K562 (cell line): ENCODE results near the gene ETS2. TPM values are rescaled to one million over a fixed set of nuclear protein-coding genes. Genes with fewer than 3 reads are reported as not detected.

ENCODE experiments used
- ATAC-seq: fragments of 200-7000 bp; cut with Tn5 transposase; 3 replicates; pipeline ENCODE4 v1.9.1; 2020; ENCODE audit warnings: moderate library complexity
- BruUV-seq: library from RNA; stranded (reverse); fragments of 400-500 nt; replicated peaks from 2 replicates; lab custom pipeline; 2021; lab: Mats Ljungman, UMichigan
- CTCF ChIA-PET: fragments of 300-600 bp; formaldehyde crosslinking; extraction: SDS; loops from one replicate; lab custom pipeline; 2021; ENCODE audit warnings: low intra/inter-chr PET ratio; lab: Yijun Ruan, JAX
- POLR2A ChIA-PET: fragments of 300-600, 350-650 bp; sonication (Branson Sonifier 250); formaldehyde crosslinking; extraction: SDS; loops from one replicate; lab custom pipeline; 2021; ENCODE audit warnings: antibody characterized with exemption, inconsistent platforms; lab: Yijun Ruan, JAX
- DNase-seq, 4 experiments: peaks; one replicate each; pipeline versions ENCODE4 v3.0.0 to v3.0.0-alpha.2; 2011 to 2018; ENCODE audit warnings: low spot score in 3 of 4, mixed read lengths in 3 of 4; ENCODE audit errors: extremely low read depth in 1 of 4
- FAIRE-seq: peaks from 2 replicates; lab custom pipeline; 2011; peaks lifted over from hg19 to GRCh38; lab: Jason Lieb, UNC
- H2AFZ ChIP-seq: 2 replicates; pipeline ENCODE4 v1.6.0; 2011; ENCODE audit warnings: low read depth, low read length, control low read depth, inconsistent platforms
- H3K27ac ChIP-seq: fragments of 200-600 bp; 3 replicates; pipeline ENCODE4 v1.8.0; 2011; ENCODE audit warnings: low read depth, mild to moderate bottlenecking, control low read depth, inconsistent platforms, low read length, moderate library complexity, mixed read lengths; ENCODE audit errors: extremely low read depth
- H3K27me3 ChIP-seq, 2 experiments: fragments of 300-600 bp in 1 of 2; 2 replicates in 1 of 2; 3 replicates in 1 of 2; pipeline versions ENCODE4 v1.6.0 to v1.8.0; 2011; ENCODE audit warnings: inconsistent platforms in 2 of 2, low read length in 2 of 2, mild to moderate bottlenecking in 1 of 2, mixed read lengths in 1 of 2, moderate library complexity in 1 of 2; ENCODE audit not compliant: control insufficient read depth in 2 of 2, insufficient read depth in 2 of 2
- H3K36me3 ChIP-seq: fragments of 300-600 bp; 3 replicates; pipeline ENCODE4 v1.8.0; 2011; ENCODE audit warnings: mild to moderate bottlenecking, low read length, inconsistent platforms; ENCODE audit not compliant: control insufficient read depth, insufficient read depth
- H3K4me1 ChIP-seq, 2 experiments: fragments of 200-600 bp in 1 of 2; replicated peaks in 1 of 2; 2 replicates in 1 of 2; 3 replicates in 1 of 2; pipeline versions ENCODE4 v1.5.1 to v1.8.0; 2011; ENCODE audit warnings: inconsistent platforms in 2 of 2, low read length in 2 of 2, mild to moderate bottlenecking in 1 of 2, mixed read lengths in 1 of 2, moderate library complexity in 1 of 2; ENCODE audit not compliant: control insufficient read depth in 2 of 2, insufficient read depth in 2 of 2
- H3K4me2 ChIP-seq: 2 replicates; pipeline ENCODE4 v1.6.1; 2011; ENCODE audit warnings: low read length, control low read depth, inconsistent platforms, mixed read lengths; ENCODE audit not compliant: insufficient read depth
- H3K4me3 ChIP-seq: fragments of 200-600 bp; sonication (generic), shearing (Covaris generic); 2 replicates; pipeline ENCODE4 v1.5.1; 2016; ENCODE audit warnings: control low read depth, inconsistent platforms
- H3K79me2 ChIP-seq: fragments of 200-600 bp; 3 replicates; pipeline ENCODE4 v1.8.0; 2011; ENCODE audit warnings: low read length, inconsistent platforms; ENCODE audit not compliant: control insufficient read depth, insufficient read depth
- H3K9ac ChIP-seq, 2 experiments: 2 replicates each; pipeline versions ENCODE4 v1.6.0 to v1.6.1; 2011; ENCODE audit warnings: low read depth in 2 of 2, low read length in 2 of 2, control low read depth in 1 of 2, inconsistent platforms in 1 of 2, mild to moderate bottlenecking in 1 of 2, mixed read lengths in 1 of 2; ENCODE audit not compliant: insufficient read depth in 1 of 2
- H3K9me1 ChIP-seq: one replicate; pipeline ENCODE4 v1.6.0; 2011; ENCODE audit warnings: inconsistent platforms, mild to moderate bottlenecking, low read length, moderate library complexity; ENCODE audit not compliant: control insufficient read depth, insufficient read depth
- H3K9me3 ChIP-seq: replicated peaks from 2 replicates; pipeline ENCODE4 v1.5.1; 2011; ENCODE audit warnings: low read depth, low read length, inconsistent platforms; ENCODE audit not compliant: control insufficient read depth, insufficient read depth
- H4K20me1 ChIP-seq: replicated peaks from 2 replicates; pipeline ENCODE4 v1.6.1; 2011; ENCODE audit warnings: low read length, inconsistent platforms, mixed read lengths; ENCODE audit not compliant: control insufficient read depth, insufficient read depth
- CBFA2T2 ChIP-seq: fragments of 450-650 bp; conservative IDR thresholded peaks from 2 replicates; pipeline ENCODE4 v1.6.1; 2017; ENCODE audit warnings: mild to moderate bottlenecking
- NONO ChIP-seq, 2 experiments: fragments of 200-400 bp in 1 of 2; fragments of 450-650 bp in 1 of 2; formaldehyde crosslinking in 1 of 2; IDR thresholded peaks; 2 replicates each; pipeline ENCODE4 v1.6.1; 2017; ENCODE audit warnings: low read depth in 2 of 2, mild to moderate bottlenecking in 2 of 2, moderate library complexity in 2 of 2, low read length in 1 of 2
- POLR2B ChIP-seq: fragments of 450-650 bp; IDR thresholded peaks from 2 replicates; pipeline ENCODE4 v1.6.1; 2018; ENCODE audit warnings: low read depth; ENCODE audit not compliant: partially characterized antibody
- PRPF4 ChIP-seq: fragments of 200-400 bp; formaldehyde crosslinking; IDR thresholded peaks from one replicate; pipeline ENCODE4 v1.6.1; 2017; ENCODE audit warnings: low read length, low read depth, mild to moderate bottlenecking; ENCODE audit not compliant: insufficient read depth, poor library complexity, severe bottlenecking
- RAD51 ChIP-seq: fragments of 450-650 bp; IDR thresholded peaks from 2 replicates; pipeline ENCODE4 v1.7.1; 2016; ENCODE audit warnings: low read depth, mild to moderate bottlenecking, borderline replicate concordance
- RNF2 ChIP-seq: sonication (generic); IDR thresholded peaks from 2 replicates; pipeline ENCODE4 v1.6.1; 2016
- STAG1 ChIP-seq: sonication (generic); formaldehyde crosslinking; IDR thresholded peaks from 2 replicates; pipeline ENCODE4 v1.5.0; 2020; ENCODE audit warnings: missing genetic modification reagents, borderline replicate concordance
- ZNF224 ChIP-seq: sonication (generic); formaldehyde crosslinking; IDR thresholded peaks from 2 replicates; pipeline ENCODE4 v1.8.0; 2022; ENCODE audit warnings: mild to moderate bottlenecking, missing genetic modification reagents
- WGBS: fragments of 100-300 bp; shearing (Covaris generic); methylation state at CpG from one replicate; pipeline ENCODE4 v1.1.6; 2016; ENCODE audit warnings: low coverage, mixed read lengths; ENCODE audit not compliant: insufficient coverage; ENCODE audit errors: missing lambda C conversion rate; 5-methylcytosine and 5-hydroxymethylcytosine counted together
- in situ Hi-C: fragments of 300-500 bp; cut with MboI; formaldehyde crosslinking; loops from 4 replicates; pipeline ENCODE4 v1.15.0; 2018; ENCODE audit warnings: inconsistent platforms, mixed read lengths
- intact Hi-C: fragments of 100-400 bp; cut with micrococcal nuclease; formaldehyde crosslinking; loops from 2 replicates; pipeline ENCODE4 v1.14.2; 2022
- polyA plus RNA-seq, 8 experiments: library from polyadenylated mRNA; depleted of rRNA in 4 of 8; stranded (reverse) in 5 of 8; unstranded in 3 of 8; fragments of >200 nt; fragmentation: Nextera tagmentation in 2 of 8; fragmentation: Illumina TruSeq in 1 of 8; extraction: Ambion mirVana in 2 of 8; extraction: Trizol in 1 of 8; gene quantifications; 2 replicates each; pipeline versions ENCODE4 v1.2.1 to v1.2.3, GENCODE V29; 2011 to 2014; ENCODE audit warnings: inconsistent platforms in 1 of 8, missing spikeins in 1 of 8
- total RNA-seq, 7 experiments: library from RNA; depleted of rRNA in 6 of 7; stranded (reverse); fragments of >200 nt in 6 of 7; fragmentation: Illumina TruSeq in 2 of 7; extraction: Trizol in 2 of 7; gene quantifications; 2 replicates each; pipeline versions ENCODE4 v1.2.1 to v1.2.3, GENCODE V29; 2011 to 2021; ENCODE audit warnings: low replicate concordance in 1 of 7
- TF ChIP-seq, protein P1 (sequence below): fragments of 450-650 bp; IDR thresholded peaks from 2 replicates; pipeline ENCODE4 v1.6.1; 2016; ENCODE audit warnings: mild to moderate bottlenecking, moderate library complexity

The ETS2 gene
- total and polyA plus RNA-seq, 9 of the 15 experiments (the other 6 are each of a cell fraction or from before 2014, with no cell fraction given): 1.7 to 24.4 (median 12.2) TPM

DNA sequence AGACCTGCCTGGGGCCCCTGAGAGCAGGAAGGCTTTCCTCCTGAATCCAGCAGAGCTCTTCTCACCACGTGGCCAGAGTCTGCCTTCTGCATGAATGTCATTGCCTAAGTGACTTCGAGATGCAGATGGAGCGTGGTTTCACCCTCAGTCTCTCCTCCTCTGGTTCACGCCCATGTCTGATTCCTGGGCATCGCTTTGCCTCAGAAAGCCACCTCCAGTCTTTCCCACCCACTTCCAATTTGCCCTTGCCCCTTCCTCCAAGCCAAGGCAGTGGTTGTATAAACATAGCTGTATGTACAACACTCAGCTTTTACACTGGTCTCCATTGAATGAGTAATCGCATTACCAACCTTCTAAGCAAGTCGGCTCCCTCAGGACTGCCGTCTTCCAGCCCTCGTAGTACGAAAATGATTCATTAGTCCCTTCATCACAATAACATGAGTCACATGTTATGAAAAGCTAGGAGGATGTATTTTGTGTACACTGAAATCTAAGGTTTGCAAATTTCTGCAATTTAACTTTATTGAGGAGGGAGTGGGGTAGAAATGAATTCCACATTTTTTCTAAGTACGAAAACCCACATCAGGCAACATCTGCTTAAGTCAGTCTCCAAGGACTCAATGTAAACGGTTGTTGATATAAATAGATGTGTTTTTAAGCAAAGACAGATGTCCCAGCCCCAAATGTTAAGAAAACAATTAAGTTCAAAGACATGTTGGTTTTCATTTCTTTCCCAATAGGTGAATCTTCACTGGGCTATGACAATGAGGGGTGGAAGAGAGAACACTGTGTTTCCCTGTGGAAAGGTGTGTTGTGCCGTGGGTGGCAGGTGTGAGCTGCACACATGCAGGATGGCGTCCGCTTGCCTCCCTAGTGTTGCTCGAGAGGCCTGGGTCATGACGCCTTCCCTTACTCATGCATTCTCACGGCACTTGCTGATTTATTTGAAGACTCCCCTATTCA, 32.3 kb upstream of the ETS2 start:
- no peaks in the 10 kb centered on the region for H3K79me2 ChIP-seq
- 4% methylated on average over 18 of the region's 18 CpGs for WGBS
- CTCF ChIA-PET: no interaction called here
- TF ChIP-seq PRPF4: no peak
- no peak for TF ChIP-seq ZNF224 (CRISPR knock-in tag)
- no peak for TF ChIP-seq STAG1 (CRISPR knock-in tag)
- no peak for TF ChIP-seq RAD51
- TF ChIP-seq RNF2: 0 out of 2 replicates have a peak, but pooled peaks have one; percentile 22
- TF ChIP-seq, protein P1, sequence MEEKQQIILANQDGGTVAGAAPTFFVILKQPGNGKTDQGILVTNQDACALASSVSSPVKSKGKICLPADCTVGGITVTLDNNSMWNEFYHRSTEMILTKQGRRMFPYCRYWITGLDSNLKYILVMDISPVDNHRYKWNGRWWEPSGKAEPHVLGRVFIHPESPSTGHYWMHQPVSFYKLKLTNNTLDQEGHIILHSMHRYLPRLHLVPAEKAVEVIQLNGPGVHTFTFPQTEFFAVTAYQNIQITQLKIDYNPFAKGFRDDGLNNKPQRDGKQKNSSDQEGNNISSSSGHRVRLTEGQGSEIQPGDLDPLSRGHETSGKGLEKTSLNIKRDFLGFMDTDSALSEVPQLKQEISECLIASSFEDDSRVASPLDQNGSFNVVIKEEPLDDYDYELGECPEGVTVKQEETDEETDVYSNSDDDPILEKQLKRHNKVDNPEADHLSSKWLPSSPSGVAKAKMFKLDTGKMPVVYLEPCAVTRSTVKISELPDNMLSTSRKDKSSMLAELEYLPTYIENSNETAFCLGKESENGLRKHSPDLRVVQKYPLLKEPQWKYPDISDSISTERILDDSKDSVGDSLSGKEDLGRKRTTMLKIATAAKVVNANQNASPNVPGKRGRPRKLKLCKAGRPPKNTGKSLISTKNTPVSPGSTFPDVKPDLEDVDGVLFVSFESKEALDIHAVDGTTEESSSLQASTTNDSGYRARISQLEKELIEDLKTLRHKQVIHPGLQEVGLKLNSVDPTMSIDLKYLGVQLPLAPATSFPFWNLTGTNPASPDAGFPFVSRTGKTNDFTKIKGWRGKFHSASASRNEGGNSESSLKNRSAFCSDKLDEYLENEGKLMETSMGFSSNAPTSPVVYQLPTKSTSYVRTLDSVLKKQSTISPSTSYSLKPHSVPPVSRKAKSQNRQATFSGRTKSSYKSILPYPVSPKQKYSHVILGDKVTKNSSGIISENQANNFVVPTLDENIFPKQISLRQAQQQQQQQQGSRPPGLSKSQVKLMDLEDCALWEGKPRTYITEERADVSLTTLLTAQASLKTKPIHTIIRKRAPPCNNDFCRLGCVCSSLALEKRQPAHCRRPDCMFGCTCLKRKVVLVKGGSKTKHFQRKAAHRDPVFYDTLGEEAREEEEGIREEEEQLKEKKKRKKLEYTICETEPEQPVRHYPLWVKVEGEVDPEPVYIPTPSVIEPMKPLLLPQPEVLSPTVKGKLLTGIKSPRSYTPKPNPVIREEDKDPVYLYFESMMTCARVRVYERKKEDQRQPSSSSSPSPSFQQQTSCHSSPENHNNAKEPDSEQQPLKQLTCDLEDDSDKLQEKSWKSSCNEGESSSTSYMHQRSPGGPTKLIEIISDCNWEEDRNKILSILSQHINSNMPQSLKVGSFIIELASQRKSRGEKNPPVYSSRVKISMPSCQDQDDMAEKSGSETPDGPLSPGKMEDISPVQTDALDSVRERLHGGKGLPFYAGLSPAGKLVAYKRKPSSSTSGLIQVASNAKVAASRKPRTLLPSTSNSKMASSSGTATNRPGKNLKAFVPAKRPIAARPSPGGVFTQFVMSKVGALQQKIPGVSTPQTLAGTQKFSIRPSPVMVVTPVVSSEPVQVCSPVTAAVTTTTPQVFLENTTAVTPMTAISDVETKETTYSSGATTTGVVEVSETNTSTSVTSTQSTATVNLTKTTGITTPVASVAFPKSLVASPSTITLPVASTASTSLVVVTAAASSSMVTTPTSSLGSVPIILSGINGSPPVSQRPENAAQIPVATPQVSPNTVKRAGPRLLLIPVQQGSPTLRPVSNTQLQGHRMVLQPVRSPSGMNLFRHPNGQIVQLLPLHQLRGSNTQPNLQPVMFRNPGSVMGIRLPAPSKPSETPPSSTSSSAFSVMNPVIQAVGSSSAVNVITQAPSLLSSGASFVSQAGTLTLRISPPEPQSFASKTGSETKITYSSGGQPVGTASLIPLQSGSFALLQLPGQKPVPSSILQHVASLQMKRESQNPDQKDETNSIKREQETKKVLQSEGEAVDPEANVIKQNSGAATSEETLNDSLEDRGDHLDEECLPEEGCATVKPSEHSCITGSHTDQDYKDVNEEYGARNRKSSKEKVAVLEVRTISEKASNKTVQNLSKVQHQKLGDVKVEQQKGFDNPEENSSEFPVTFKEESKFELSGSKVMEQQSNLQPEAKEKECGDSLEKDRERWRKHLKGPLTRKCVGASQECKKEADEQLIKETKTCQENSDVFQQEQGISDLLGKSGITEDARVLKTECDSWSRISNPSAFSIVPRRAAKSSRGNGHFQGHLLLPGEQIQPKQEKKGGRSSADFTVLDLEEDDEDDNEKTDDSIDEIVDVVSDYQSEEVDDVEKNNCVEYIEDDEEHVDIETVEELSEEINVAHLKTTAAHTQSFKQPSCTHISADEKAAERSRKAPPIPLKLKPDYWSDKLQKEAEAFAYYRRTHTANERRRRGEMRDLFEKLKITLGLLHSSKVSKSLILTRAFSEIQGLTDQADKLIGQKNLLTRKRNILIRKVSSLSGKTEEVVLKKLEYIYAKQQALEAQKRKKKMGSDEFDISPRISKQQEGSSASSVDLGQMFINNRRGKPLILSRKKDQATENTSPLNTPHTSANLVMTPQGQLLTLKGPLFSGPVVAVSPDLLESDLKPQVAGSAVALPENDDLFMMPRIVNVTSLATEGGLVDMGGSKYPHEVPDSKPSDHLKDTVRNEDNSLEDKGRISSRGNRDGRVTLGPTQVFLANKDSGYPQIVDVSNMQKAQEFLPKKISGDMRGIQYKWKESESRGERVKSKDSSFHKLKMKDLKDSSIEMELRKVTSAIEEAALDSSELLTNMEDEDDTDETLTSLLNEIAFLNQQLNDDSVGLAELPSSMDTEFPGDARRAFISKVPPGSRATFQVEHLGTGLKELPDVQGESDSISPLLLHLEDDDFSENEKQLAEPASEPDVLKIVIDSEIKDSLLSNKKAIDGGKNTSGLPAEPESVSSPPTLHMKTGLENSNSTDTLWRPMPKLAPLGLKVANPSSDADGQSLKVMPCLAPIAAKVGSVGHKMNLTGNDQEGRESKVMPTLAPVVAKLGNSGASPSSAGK: peak; percentile 36; the same call in 1 of the 2 replicates
- no peak for TF ChIP-seq NONO (IDR thresholded peaks at IDR 0.05; ENCODE audit: low read depth in 2 of 2, low read length in 1 of 2)
- TF ChIP-seq CBFA2T2: no peak
- no peak for TF ChIP-seq POLR2B

More for the DNA sequence above, 32.3 kb upstream of the ETS2 start:
- no TSS peak for BruUV-seq
- H3K9me3 ChIP-seq: no peaks in the 10 kb centered on the region
- H3K9me1 ChIP-seq: no peaks in the 10 kb centered on the region
- FAIRE-seq: no peak
- no peaks in the 10 kb centered on the region for H3K36me3 ChIP-seq
- no peaks in the 10 kb centered on the region for H4K20me1 ChIP-seq
- H3K4me2 ChIP-seq: no peak overlapping the region
- ATAC-seq: no peak
- no peaks in the 10 kb centered on the region for H3K4me1 ChIP-seq
- no peak overlapping the region for H3K27ac ChIP-seq
- in situ Hi-C loops (no loop called here), intact Hi-C loops (no loop called here)
- H3K9ac ChIP-seq: no peak overlapping the region
- peaks cover 43 to 44% of the 10 kb centered on the region in 2 experiments for H3K27me3 ChIP-seq
- no peak overlapping the region for H3K4me3 ChIP-seq
- no peak for DNase-seq
- H2AFZ ChIP-seq: no peak overlapping the region
- POLR2A ChIA-PET: interaction anchor here (0.6 to 1.8 kb wide), 2 partner anchors 14 to 250 kb away, joined by 4 to 7 read pairs; no protein-coding TSS in a partner anchor
